Gastroesophageal sphincter (tissue), 4 donors: ENCODE measurements around the gene SLC6A8. TPM values are rescaled to one million over a fixed set of nuclear protein-coding genes. Genes with fewer than 3 reads are reported as not detected.
A peak's percentile ranks its signal among the peaks of the same experiment; 100 is the strongest.
"Not testable (repeated sequence)": the region's sequence is repeated elsewhere in the genome, so short reads cannot be mapped to it uniquely, and the experiment has no call there.

Source experiments
- ATAC-seq: fragments of 150-250 bp; one replicate; pipeline ENCODE4 v1.9.1; 2016; ENCODE audit warnings: mild to moderate bottlenecking, moderate library complexity
- H3K27ac ChIP-seq, 4 donors: fragments of 200-600 bp; sonication (generic) in 3 of 4; 1 replicate in 3 of 4; 2 replicates in 1 of 4; pipeline ENCODE4 v1.5.1; 2016 to 2019
- H3K27me3 ChIP-seq: fragments of 200-600 bp; sonication (generic); one replicate; pipeline ENCODE4 v1.5.1; 2019
- H3K36me3 ChIP-seq, 2 donors: fragments of 200-600 bp; sonication (generic); one replicate each; pipeline ENCODE4 v1.5.1; 2019; ENCODE audit warnings: control low read depth in 1 of 2
- H3K4me1 ChIP-seq, 3 donors: fragments of 200-600 bp; sonication (generic); 1 replicate in 2 of 3; 2 replicates in 1 of 3; pipeline ENCODE4 v1.5.1; 2016 to 2019; ENCODE audit warnings: control low read depth in 2 of 3
- H3K4me3 ChIP-seq, 2 donors: fragments of 200-600 bp; sonication (generic); one replicate each; pipeline ENCODE4 v1.5.1; 2019; ENCODE audit warnings: mild to moderate bottlenecking in 1 of 2, moderate library complexity in 1 of 2
- H3K9me3 ChIP-seq, 3 donors: fragments of 200-600 bp; sonication (generic); one replicate each; pipeline ENCODE4 v1.5.1; 2017 to 2019; ENCODE audit warnings: control low read depth in 2 of 3
- EP300 ChIP-seq: sonication (generic); formaldehyde crosslinking; IDR thresholded peaks from one replicate; pipeline ENCODE4 v1.6.1; 2017; ENCODE audit warnings: antibody characterized with exemption, mild to moderate bottlenecking
- POLR2A ChIP-seq, 2 donors: fragments of 450-650 bp; IDR thresholded peaks; one replicate each; pipeline ENCODE4 v1.6.1; 2017; ENCODE audit warnings: antibody characterized with exemption in 2 of 2, mild to moderate bottlenecking in 2 of 2, moderate library complexity in 1 of 2
- POLR2AphosphoS5 ChIP-seq: sonication (generic); formaldehyde crosslinking; IDR thresholded peaks from one replicate; pipeline ENCODE4 v1.6.1; 2017; ENCODE audit warnings: antibody characterized with exemption
- WGBS, 2 donors: methylation state at CpG; one replicate each; pipeline ENCODE4 v1.1.5; 2018; ENCODE audit warnings: low coverage in 1 of 2; 5-methylcytosine and 5-hydroxymethylcytosine counted together
- total RNA-seq, 4 donors: library from RNA; depleted of rRNA; stranded (reverse); fragments of >200 nt; gene quantifications; one replicate each; pipeline ENCODE4 v1.1.0, GENCODE V29; 2016
- TF ChIP-seq, protein P1 (sequence below), 4 experiments: fragments of 200-600 bp in 2 of 4; fragments of 450-650 bp in 2 of 4; sonication (generic) in 1 of 4; IDR thresholded peaks; one replicate each; pipeline ENCODE4 v1.5.1; 2017 to 2019; ENCODE audit warnings: antibody characterized with exemption in 4 of 4, mild to moderate bottlenecking in 2 of 4, moderate library complexity in 2 of 4

The SLC6A8 gene
- total RNA-seq, 4 donors from 2014 or later: 25.3 to 86.6 (median 37.9) TPM

DNA sequence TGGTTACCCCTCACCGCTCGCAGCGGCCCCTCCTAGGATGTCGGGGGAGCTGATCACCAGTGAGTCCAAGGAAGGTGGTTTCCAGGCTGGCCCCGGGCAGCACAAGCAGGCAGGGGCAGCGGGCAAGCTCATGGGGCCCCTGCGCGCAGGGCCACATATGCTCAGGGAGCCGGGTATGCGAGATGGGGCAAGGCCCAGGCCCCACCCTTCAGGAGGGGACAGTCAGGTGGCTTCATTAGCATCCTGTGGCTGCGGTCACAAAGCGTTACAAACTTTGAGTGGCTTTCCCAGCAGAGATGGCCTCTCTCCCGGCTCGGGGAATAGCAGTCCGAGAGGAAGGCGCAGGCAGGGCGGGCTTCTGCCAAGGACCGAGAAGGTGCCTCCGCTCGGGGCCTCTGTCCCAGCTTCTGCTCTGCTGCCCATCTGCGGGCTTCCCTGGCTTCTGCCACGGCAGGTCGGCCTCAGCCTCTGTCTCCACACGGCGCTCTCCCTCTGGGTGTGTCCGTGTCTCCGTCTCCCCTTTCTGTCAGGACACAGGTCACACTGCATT, 50.4 kb downstream of the SLC6A8 start:
- ATAC-seq: no peak
- 87 to 96% methylated on average over 3 to 14 of the region's 27 CpGs for WGBS, 2 donors
- Histone ChIP-seq H3K36me3 (peaks cover 0 to 57% of the 10 kb centered on the region in 2 donors), H3K4me1 (peaks cover 0 to 5% (median 0%) of the 10 kb centered on the region in 3 donors), H3K27ac (no peak overlapping the region), H3K27me3 (no peaks in the 10 kb centered on the region), H3K4me3 (no peak overlapping the region), H3K9me3 (no peaks in the 10 kb centered on the region)
- TF ChIP-seq EP300 (no peak), POLR2A (IDR thresholded peaks at IDR 0.05) (no peak), POLR2AphosphoS5 (no peak)
- TF ChIP-seq, protein P1, sequence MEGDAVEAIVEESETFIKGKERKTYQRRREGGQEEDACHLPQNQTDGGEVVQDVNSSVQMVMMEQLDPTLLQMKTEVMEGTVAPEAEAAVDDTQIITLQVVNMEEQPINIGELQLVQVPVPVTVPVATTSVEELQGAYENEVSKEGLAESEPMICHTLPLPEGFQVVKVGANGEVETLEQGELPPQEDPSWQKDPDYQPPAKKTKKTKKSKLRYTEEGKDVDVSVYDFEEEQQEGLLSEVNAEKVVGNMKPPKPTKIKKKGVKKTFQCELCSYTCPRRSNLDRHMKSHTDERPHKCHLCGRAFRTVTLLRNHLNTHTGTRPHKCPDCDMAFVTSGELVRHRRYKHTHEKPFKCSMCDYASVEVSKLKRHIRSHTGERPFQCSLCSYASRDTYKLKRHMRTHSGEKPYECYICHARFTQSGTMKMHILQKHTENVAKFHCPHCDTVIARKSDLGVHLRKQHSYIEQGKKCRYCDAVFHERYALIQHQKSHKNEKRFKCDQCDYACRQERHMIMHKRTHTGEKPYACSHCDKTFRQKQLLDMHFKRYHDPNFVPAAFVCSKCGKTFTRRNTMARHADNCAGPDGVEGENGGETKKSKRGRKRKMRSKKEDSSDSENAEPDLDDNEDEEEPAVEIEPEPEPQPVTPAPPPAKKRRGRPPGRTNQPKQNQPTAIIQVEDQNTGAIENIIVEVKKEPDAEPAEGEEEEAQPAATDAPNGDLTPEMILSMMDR (IDR thresholded peaks at IDR 0.05): no peak

DNA sequence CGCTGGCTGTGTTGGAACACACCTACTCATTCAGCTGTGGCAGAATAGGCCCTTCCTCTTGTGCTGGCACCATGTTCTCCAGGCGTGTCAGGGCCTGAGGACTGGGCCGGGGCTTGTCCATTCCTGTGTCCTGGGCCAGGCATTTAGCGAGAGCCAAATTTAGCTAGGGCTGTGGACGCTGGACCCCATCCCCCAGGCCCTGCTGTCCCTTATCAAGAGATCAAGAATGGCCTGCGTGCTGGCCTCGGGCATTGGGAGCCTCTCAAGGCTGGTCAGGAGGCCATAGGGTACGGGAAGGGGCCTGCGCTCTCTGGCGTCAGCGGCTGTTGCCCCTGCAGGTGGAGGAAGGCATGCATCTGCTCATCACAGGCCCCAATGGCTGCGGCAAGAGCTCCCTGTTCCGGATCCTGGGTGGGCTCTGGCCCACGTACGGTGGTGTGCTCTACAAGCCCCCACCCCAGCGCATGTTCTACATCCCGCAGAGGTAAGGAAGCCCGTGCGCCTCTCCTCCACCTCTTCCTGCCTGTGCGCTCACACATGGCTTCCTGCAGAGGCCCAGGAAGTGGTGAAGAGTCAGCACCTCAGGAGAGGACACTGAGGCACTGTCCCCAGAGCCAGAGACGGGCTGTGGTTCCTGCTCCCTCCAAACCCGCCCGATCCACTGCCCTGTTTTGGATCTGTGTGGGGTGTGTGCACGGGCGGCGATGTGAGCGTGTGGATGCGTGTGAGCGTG, 52.2 kb downstream of the SLC6A8 start:
- Histone ChIP-seq H3K27me3 (no peaks in the 10 kb centered on the region), H3K4me1 (peaks cover 0 to 22% (median 0%) of the 10 kb centered on the region in 3 donors), H3K27ac (no peak overlapping the region), H3K36me3 (peaks cover 0 to 50% of the 10 kb centered on the region in 2 donors), H3K9me3 (no peaks in the 10 kb centered on the region), H3K4me3 (no peak overlapping the region)
- TF ChIP-seq EP300 (no peak), POLR2A (IDR thresholded peaks at IDR 0.05) (no peak), POLR2AphosphoS5 (no peak)
- TF ChIP-seq, protein P1 (IDR thresholded peaks at IDR 0.05): no peak
- 60% methylated on average over 1 of the region's 29 CpGs; no CpG with 5 or more reads in 1 of the 2 donors for WGBS, 2 donors
- no peak for ATAC-seq

DNA sequence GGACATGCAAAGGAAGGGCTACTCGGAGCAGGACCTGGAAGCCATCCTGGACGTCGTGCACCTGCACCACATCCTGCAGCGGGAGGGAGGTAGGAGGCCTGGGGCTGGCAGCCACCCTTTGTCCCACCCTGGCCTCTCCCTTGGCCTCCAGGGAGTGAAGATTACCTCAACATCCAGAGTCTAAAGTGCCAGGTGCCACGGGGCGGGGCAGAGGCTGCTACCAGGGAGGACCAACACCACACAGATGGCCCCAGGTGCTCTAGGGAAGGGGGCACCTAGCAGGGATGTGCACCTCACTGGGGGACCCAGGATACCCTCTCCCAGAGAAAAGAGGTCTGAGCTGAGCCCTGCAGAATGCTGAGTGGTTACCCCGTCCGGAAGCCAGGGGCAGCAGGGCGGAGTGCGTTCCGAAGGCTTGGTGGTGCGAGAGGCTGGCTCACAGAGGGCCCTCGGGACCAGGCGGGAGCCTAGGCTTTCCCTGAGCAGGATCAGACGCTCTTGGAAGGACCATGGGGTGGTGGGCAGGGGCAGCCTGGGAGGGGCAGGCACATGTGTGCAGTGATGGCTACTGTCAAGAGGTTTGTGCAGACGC, 53.0 kb downstream of the SLC6A8 start:
- 60 to 100% methylated on average over 1 to 2 of the region's 16 CpGs for WGBS, 2 donors
- peaks cover 0 to 22% (median 0%) of the 10 kb centered on the region in 3 donors for H3K4me1 ChIP-seq
- no peak for ATAC-seq
- H3K27me3 ChIP-seq: no peaks in the 10 kb centered on the region
- peaks cover 0 to 50% of the 10 kb centered on the region in 2 donors for H3K36me3 ChIP-seq
- H3K27ac ChIP-seq: no peak overlapping the region
- TF ChIP-seq EP300 (no peak), POLR2AphosphoS5 (no peak), POLR2A (IDR thresholded peaks at IDR 0.05) (no peak)
- TF ChIP-seq, protein P1 (IDR thresholded peaks at IDR 0.05): no peak
- H3K9me3 ChIP-seq: no peaks in the 10 kb centered on the region
- H3K4me3 ChIP-seq: no peak overlapping the region

DNA sequence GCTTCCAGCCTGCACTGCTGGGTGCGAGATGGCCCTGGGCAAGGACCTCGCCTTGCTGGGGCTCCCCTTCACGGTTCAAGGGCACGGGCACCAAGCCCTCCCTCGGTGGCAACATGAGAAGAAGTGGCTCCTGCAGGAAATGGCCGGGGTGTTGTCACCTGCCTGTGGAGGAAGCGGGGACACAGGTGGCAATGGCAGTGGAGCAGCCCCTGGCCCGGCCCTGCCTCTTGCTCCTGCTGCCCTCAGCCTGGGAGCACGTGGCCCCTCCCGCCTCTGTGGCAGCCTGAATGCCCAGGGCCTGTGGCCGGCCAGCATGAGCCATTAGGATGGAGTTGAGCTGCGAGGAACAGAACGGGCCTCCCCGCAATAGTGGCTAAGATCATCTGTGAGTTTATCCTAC, 53.7 kb downstream of the SLC6A8 start:
- TF ChIP-seq EP300 (no peak), POLR2A (IDR thresholded peaks at IDR 0.05) (no peak), POLR2AphosphoS5 (no peak)
- TF ChIP-seq, protein P1 (IDR thresholded peaks at IDR 0.05): no peak
- Histone ChIP-seq H3K36me3 (peaks cover 0 to 43% of the 10 kb centered on the region in 2 donors), H3K4me1 (peaks cover 0 to 22% (median 0%) of the 10 kb centered on the region in 3 donors), H3K27me3 (no peaks in the 10 kb centered on the region), H3K4me3 (no peak overlapping the region), H3K9me3 (no peaks in the 10 kb centered on the region), H3K27ac (no peak overlapping the region)
- WGBS, 2 donors: no CpG with 5 or more reads among the region's 14 CpGs
- no peak for ATAC-seq

DNA sequence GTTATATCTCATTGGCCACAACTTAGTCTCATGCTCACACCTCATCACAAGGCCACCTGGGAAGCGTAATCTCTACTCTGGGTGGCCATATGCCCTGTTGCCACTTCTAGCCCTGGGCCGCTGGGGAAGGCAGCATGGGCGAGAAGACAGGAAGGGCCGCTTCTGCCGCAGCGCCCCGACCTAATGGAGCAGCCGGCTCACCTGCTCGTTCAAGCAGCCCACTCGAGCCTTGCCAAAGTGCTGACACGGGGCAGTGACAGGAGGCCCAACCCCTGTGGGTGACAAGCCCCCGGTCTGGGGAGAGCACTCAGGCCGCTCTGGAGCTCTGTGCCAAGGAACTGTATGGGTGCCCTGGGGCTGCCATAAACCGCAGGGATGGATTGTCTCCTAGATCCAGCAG, 54.4 kb downstream of the SLC6A8 start:
- ATAC-seq, H3K4me3 ChIP-seq, H3K27me3 ChIP-seq, H3K9me3 ChIP-seq, H3K27ac ChIP-seq: not testable (repeated sequence)
- peaks cover 0 to 22% (median 0%) of the 10 kb centered on the region in 3 donors for H3K4me1 ChIP-seq
- WGBS, 2 donors: 100% methylated on average over 1 of the region's 14 CpGs; no CpG with 5 or more reads in 1 of the 2 donors
- H3K36me3 ChIP-seq: peaks cover 0 to 37% of the 10 kb centered on the region in 2 donors

DNA sequence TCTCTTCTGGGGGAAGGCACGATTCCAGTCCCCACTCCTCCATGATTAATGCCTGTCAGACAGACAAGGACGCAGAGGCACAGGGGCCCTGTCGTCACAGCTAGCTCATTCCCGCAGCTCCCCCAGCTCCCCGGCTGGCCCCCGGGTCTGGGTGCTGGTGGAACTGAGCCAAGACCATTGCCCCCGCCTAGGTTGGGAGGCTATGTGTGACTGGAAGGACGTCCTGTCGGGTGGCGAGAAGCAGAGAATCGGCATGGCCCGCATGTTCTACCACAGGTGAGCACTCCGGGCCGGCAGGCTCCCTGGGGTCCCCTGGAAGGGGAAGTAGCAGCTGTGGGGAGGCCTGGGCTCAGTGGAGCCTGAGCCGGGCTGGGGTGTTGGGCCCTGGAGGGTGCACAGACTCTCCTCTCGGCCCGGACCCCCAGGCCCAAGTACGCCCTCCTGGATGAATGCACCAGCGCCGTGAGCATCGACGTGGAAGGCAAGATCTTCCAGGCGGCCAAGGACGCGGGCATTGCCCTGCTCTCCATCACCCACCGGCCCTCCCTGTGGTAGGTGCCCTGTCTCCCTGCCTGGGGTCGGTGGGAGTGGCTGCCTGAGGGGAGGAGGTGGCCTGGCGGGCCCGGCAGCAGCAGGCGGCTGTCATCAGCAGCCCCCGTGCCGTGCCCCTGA, 55.2 kb downstream of the SLC6A8 start:
- no CpG with 5 or more reads among the region's 32 CpGs for WGBS, 2 donors
- Histone ChIP-seq H3K4me1 (peaks cover 0 to 22% (median 0%) of the 10 kb centered on the region in 3 donors), H3K4me3 (peak overlapping the region in 1 of 2 donors; percentile 4), H3K36me3 (peaks cover 0 to 29% of the 10 kb centered on the region in 2 donors), H3K27ac (peak overlapping the region; percentile 35 to 71 (median 58))
- ATAC-seq, H3K9me3 ChIP-seq, H3K27me3 ChIP-seq: not testable (repeated sequence)
